CD4-positive, alpha-beta T cell (primary cell): ENCODE results near the gene PTGFR. TPM values are rescaled to one million over a fixed set of nuclear protein-coding genes. Genes with fewer than 3 reads are reported as not detected.

Experiments used
- ATAC-seq: fragments of 200-7000 bp; cut with Tn5 transposase; one replicate; pipeline ENCODE4 v1.10.0; 2022; ENCODE audit warnings: mild to moderate bottlenecking; ENCODE audit not compliant: poor library complexity
- CTCF ChIA-PET: fragments of 350-600 bp; sonication (Branson Sonifier 250); formaldehyde crosslinking; loops from one replicate; lab custom pipeline; 2021; ENCODE audit warnings: antibody characterized with exemption, inconsistent platforms; lab: Charles Lee
- POLR2A ChIA-PET: fragments of 350-600 bp; sonication (Branson Sonifier 250); formaldehyde crosslinking; loops from one replicate; lab custom pipeline; 2021; ENCODE audit warnings: antibody characterized with exemption, inconsistent platforms; lab: Charles Lee
- DNase-seq, 14 experiments: peaks; one replicate each; pipeline ENCODE4 v3.0.0-alpha.2; 2013 to 2020; ENCODE audit warnings: mixed read lengths in 2 of 14
- H3K27ac ChIP-seq, 2 donors: one replicate each; pipeline versions ENCODE4 v1.5.1 to v1.7.0; 2013; ENCODE audit warnings: low read length in 2 of 2, low read depth in 1 of 2, mild to moderate bottlenecking in 1 of 2
- H3K27me3 ChIP-seq, 2 experiments: 1 replicate in 1 of 2; 2 replicates in 1 of 2; pipeline versions ENCODE4 v1.6.1 to v1.7.0; 2013; ENCODE audit warnings: low read length in 2 of 2, control low read depth in 1 of 2, mild to moderate bottlenecking in 1 of 2, moderate library complexity in 1 of 2; ENCODE audit not compliant: insufficient read depth in 2 of 2, control insufficient read depth in 1 of 2
- H3K36me3 ChIP-seq: one replicate; pipeline ENCODE4 v1.6.1; 2013; ENCODE audit warnings: low read length, control low read depth; ENCODE audit not compliant: insufficient read depth
- H3K4me1 ChIP-seq: one replicate; pipeline ENCODE4 v1.6.1; 2013; ENCODE audit warnings: low read length, control low read depth; ENCODE audit not compliant: insufficient read depth
- H3K4me3 ChIP-seq: one replicate; pipeline ENCODE4 v1.5.1; 2013; ENCODE audit warnings: mild to moderate bottlenecking, low read length, moderate library complexity
- H3K9me3 ChIP-seq, 2 experiments: 1 replicate in 1 of 2; 2 replicates in 1 of 2; pipeline versions ENCODE4 v1.6.1 to v1.7.0; 2013; ENCODE audit warnings: low read length in 2 of 2, mild to moderate bottlenecking in 2 of 2, control low read depth in 1 of 2, moderate library complexity in 1 of 2; ENCODE audit not compliant: control insufficient read depth in 1 of 2, insufficient read depth in 1 of 2
- H3K27ac Mint-ChIP-seq: one replicate; pipeline ENCODE4 v1.8.0; 2020; ENCODE audit warnings: mixed read lengths
- H3K27me3 Mint-ChIP-seq: one replicate; pipeline ENCODE4 v1.8.0; 2021; ENCODE audit warnings: mixed read lengths
- H3K36me3 Mint-ChIP-seq: one replicate; pipeline ENCODE4 v1.8.0; 2021; ENCODE audit warnings: low read depth, mixed read lengths
- H3K4me1 Mint-ChIP-seq: one replicate; pipeline ENCODE4 v1.8.0; 2021; ENCODE audit warnings: low read depth, mixed read lengths
- H3K4me3 Mint-ChIP-seq: one replicate; pipeline ENCODE4 v1.8.0; 2020; ENCODE audit warnings: mild to moderate bottlenecking, mixed read lengths
- H3K9me3 Mint-ChIP-seq: one replicate; pipeline ENCODE4 v1.8.0; 2020; ENCODE audit warnings: mixed read lengths
- CTCF ChIP-seq: fragments of 200-600 bp; IDR thresholded peaks from one replicate; pipeline ENCODE4 v1.8.0; 2022; ENCODE audit warnings: antibody characterized with exemption, mild to moderate bottlenecking
- intact Hi-C, 2 experiments: fragments of 100-400 bp; cut with DNase I in 1 of 2; cut with micrococcal nuclease in 1 of 2; formaldehyde crosslinking; loops; one replicate each; pipeline versions ENCODE4 v1.15.1 to v1.9.0; 2023 to 2025; cut with DNase I, micrococcal nuclease
- total RNA-seq, 174 experiments: library from RNA in 2 of 174; stranded (reverse) in 2 of 174; gene quantifications; one replicate each; pipeline ENCODE4 v1.2.3 and lab custom pipeline; 2021 to 2026

PTGFR gene
- total RNA-seq, 2 experiments from 2014 or later: not detected

- intact Hi-C loops: no loop called here
- CTCF ChIA-PET: no interaction called here
- POLR2A ChIA-PET: no interaction called here
Measured at GRCh38 chr1:78520216-78520615, 29.4 kb downstream of the PTGFR start.

GRCh38 chr1:78520843-78521242 lies 30.1 kb downstream of the PTGFR start:
- intact Hi-C loops: no loop called here
- H3K4me3 ChIP-seq: no peak overlapping the region
- no peak for ATAC-seq
- H3K36me3 ChIP-seq: no peaks in the 10 kb centered on the region
- TF ChIP-seq CTCF: no peak
- Mint-ChIP-seq H3K9me3 (no peaks in the 10 kb centered on the region), H3K36me3 (no peaks in the 10 kb centered on the region), H3K4me3 (no peak overlapping the region), H3K27ac (no peak overlapping the region), H3K4me1 (no peaks in the 10 kb centered on the region), H3K27me3 (peaks cover 20% of the 10 kb centered on the region)
- ChIA-PET CTCF (no interaction called here), POLR2A (no interaction called here)
- no peaks in the 10 kb centered on the region for H3K4me1 ChIP-seq
- DNase-seq: no peak
- no peaks in the 10 kb centered on the region for H3K27me3 ChIP-seq
- H3K9me3 ChIP-seq: no peaks in the 10 kb centered on the region
- H3K27ac ChIP-seq: no peak overlapping the region

More at GRCh38 chr1:78520216-78520615, 29.4 kb downstream of the PTGFR start:
- no peak for TF ChIP-seq CTCF
- H3K27ac ChIP-seq: no peak overlapping the region
- H3K36me3 ChIP-seq: no peaks in the 10 kb centered on the region
- Mint-ChIP-seq H3K27me3 (peaks cover 20% of the 10 kb centered on the region), H3K27ac (no peak overlapping the region), H3K36me3 (no peaks in the 10 kb centered on the region), H3K4me1 (no peaks in the 10 kb centered on the region), H3K4me3 (no peak overlapping the region), H3K9me3 (no peaks in the 10 kb centered on the region)
- DNase-seq (no peak), ATAC-seq (no peak)
- no peaks in the 10 kb centered on the region for H3K27me3 ChIP-seq
- no peak overlapping the region for H3K4me3 ChIP-seq
- H3K4me1 ChIP-seq: no peaks in the 10 kb centered on the region
- H3K9me3 ChIP-seq: no peaks in the 10 kb centered on the region

- TF ChIP-seq CTCF: no peak
- ATAC-seq (no peak), DNase-seq (no peak)
- H3K9me3 Mint-ChIP-seq: no peaks in the 10 kb centered on the region
- no peaks in the 10 kb centered on the region for H3K9me3 ChIP-seq
- intact Hi-C loops: no loop called here
- no peaks in the 10 kb centered on the region for H3K27me3 ChIP-seq
- no peaks in the 10 kb centered on the region for H3K4me1 Mint-ChIP-seq
- no peak overlapping the region for H3K27ac ChIP-seq
- POLR2A ChIA-PET: no interaction called here
- H3K36me3 Mint-ChIP-seq: no peaks in the 10 kb centered on the region
- no peak overlapping the region for H3K4me3 ChIP-seq
- CTCF ChIA-PET: no interaction called here
- H3K36me3 ChIP-seq: no peaks in the 10 kb centered on the region
- H3K4me3 Mint-ChIP-seq: no peak overlapping the region
- H3K27me3 Mint-ChIP-seq: peaks cover 20% of the 10 kb centered on the region
- no peak overlapping the region for H3K27ac Mint-ChIP-seq
- no peaks in the 10 kb centered on the region for H3K4me1 ChIP-seq
Measured at GRCh38 chr1:78522136-78522535, 31.4 kb downstream of the PTGFR start.
